H1 (cell line): ENCODE measurements around the gene BTBD10. TPM values are rescaled to one million over a fixed set of nuclear protein-coding genes. Genes with fewer than 3 reads are reported as not detected.

Source experiments
- CTCF ChIA-PET: fragments of 300-600 bp; sonication (Branson Sonifier 250); formaldehyde crosslinking; loops from one replicate; lab custom pipeline; 2021; ENCODE audit not compliant: partially characterized antibody; lab: Charles Lee
- POLR2A ChIA-PET: fragments of 300-600 bp; sonication (Branson Sonifier 250); formaldehyde crosslinking; loops from one replicate; lab custom pipeline; 2021; ENCODE audit warnings: inconsistent platforms; ENCODE audit not compliant: partially characterized antibody; lab: Charles Lee
- DNase-seq, 2 experiments: peaks; one replicate each; pipeline versions ENCODE4 v3.0.0 to v3.0.0-alpha.2; 2010 to 2022; ENCODE audit warnings: low spot score in 2 of 2, low read depth in 1 of 2, mixed read lengths in 1 of 2
- FAIRE-seq: peaks from 2 replicates; lab custom pipeline; 2011; peaks lifted over from hg19 to GRCh38; lab: Jason Lieb, UNC
- H2AFZ ChIP-seq: 2 replicates; pipeline ENCODE4 v1.8.1; 2012; ENCODE audit warnings: low read length, inconsistent platforms
- H2AK5ac ChIP-seq: 2 replicates; pipeline ENCODE4 v1.6.1; 2013; ENCODE audit warnings: low read depth, low read length
- H2BK120ac ChIP-seq: replicated peaks from 2 replicates; pipeline ENCODE3; 2013; ENCODE audit warnings: low read depth, low read length, inconsistent platforms
- H2BK12ac ChIP-seq: 2 replicates; pipeline ENCODE4 v1.6.1; 2013; ENCODE audit warnings: low read depth, low read length
- H2BK15ac ChIP-seq: 2 replicates; pipeline ENCODE4 v1.6.1; 2013; ENCODE audit warnings: low read length
- H2BK20ac ChIP-seq: 2 replicates; pipeline ENCODE4 v1.6.1; 2013; ENCODE audit warnings: low read length
- H2BK5ac ChIP-seq: 2 replicates; pipeline ENCODE4 v1.6.1; 2013; ENCODE audit warnings: low read depth, low read length
- H3K14ac ChIP-seq: 2 replicates; pipeline ENCODE4 v1.6.1; 2013; ENCODE audit warnings: inconsistent platforms; ENCODE audit not compliant: insufficient read length
- H3K18ac ChIP-seq: 2 replicates; pipeline ENCODE4 v1.6.1; 2013; ENCODE audit warnings: low read length; ENCODE audit errors: extremely low read depth
- H3K23ac ChIP-seq: 2 replicates; pipeline ENCODE4 v1.6.1; 2013; ENCODE audit warnings: inconsistent platforms; ENCODE audit not compliant: insufficient read length
- H3K23me2 ChIP-seq: 2 replicates; pipeline ENCODE4 v1.6.1; 2013; ENCODE audit warnings: low read depth, low read length
- H3K27ac ChIP-seq: 2 replicates; pipeline ENCODE4 v1.6.1; 2011; ENCODE audit warnings: low read depth, low read length, inconsistent platforms
- H3K27me3 ChIP-seq, 4 experiments: replicated peaks in 1 of 4; 1 replicate in 1 of 4; 2 replicates in 3 of 4; pipeline versions ENCODE4 v1.6.1 to v1.8.1; 2011 to 2013; ENCODE audit warnings: low read length in 3 of 4, mild to moderate bottlenecking in 3 of 4, inconsistent platforms in 2 of 4, mixed read lengths in 2 of 4, moderate library complexity in 1 of 4; ENCODE audit not compliant: control insufficient read depth in 3 of 4, insufficient read depth in 3 of 4; ENCODE audit errors: extremely low read depth in 1 of 4
- H3K36me3 ChIP-seq, 4 experiments: 2 replicates each; pipeline versions ENCODE4 v1.6.1 to v1.8.1; 2011 to 2013; ENCODE audit warnings: mild to moderate bottlenecking in 4 of 4, low read length in 3 of 4, moderate library complexity in 2 of 4, control low read depth in 1 of 4, inconsistent platforms in 1 of 4; ENCODE audit not compliant: insufficient read depth in 4 of 4, control insufficient read depth in 2 of 4
- H3K4ac ChIP-seq: replicated peaks from 2 replicates; pipeline ENCODE3; 2013; ENCODE audit warnings: low read length, low read depth, mixed read lengths, inconsistent platforms; ENCODE audit not compliant: insufficient read length
- H3K4me1 ChIP-seq, 4 experiments: replicated peaks in 1 of 4; 1 replicate in 1 of 4; 2 replicates in 3 of 4; pipeline versions ENCODE4 v1.6.1 to v1.8.1; 2011 to 2013; ENCODE audit warnings: low read length in 3 of 4, inconsistent platforms in 2 of 4, mixed read lengths in 1 of 4; ENCODE audit not compliant: insufficient read depth in 4 of 4, control insufficient read depth in 3 of 4
- H3K4me2 ChIP-seq, 2 experiments: 2 replicates each; pipeline versions ENCODE4 v1.6.1 to v1.8.1; 2011 to 2013; ENCODE audit warnings: low read depth in 2 of 2, low read length in 2 of 2, control low read depth in 1 of 2, inconsistent platforms in 1 of 2, mild to moderate bottlenecking in 1 of 2; ENCODE audit not compliant: insufficient read depth in 1 of 2
- H3K4me3 ChIP-seq, 4 experiments: fragments of 200-600, 300-600 bp in 1 of 4; sonication (generic), shearing (Covaris generic), sonication (Bioruptor Twin) in 1 of 4; 2 replicates each; pipeline versions ENCODE4 v1.5.1 to v1.8.1; 2011 to 2016; ENCODE audit warnings: low read length in 4 of 4, low read depth in 3 of 4, control low read depth in 2 of 4, inconsistent platforms in 2 of 4, mild to moderate bottlenecking in 2 of 4, mixed read lengths in 1 of 4, moderate library complexity in 1 of 4; ENCODE audit not compliant: insufficient read depth in 2 of 4; ENCODE audit errors: extremely low read depth in 1 of 4
- H3K56ac ChIP-seq: replicated peaks from 2 replicates; pipeline ENCODE3; 2013; ENCODE audit warnings: low read depth, mild to moderate bottlenecking, mixed read lengths, low read length, inconsistent platforms; ENCODE audit not compliant: insufficient read length
- H3K79me1 ChIP-seq: 2 replicates; pipeline ENCODE4 v1.6.1; 2013; ENCODE audit warnings: low read depth, low read length, control low read depth
- H3K79me2 ChIP-seq, 2 experiments: 2 replicates each; pipeline versions ENCODE4 v1.6.1 to v1.8.1; 2012 to 2013; ENCODE audit warnings: low read length in 2 of 2, mild to moderate bottlenecking in 2 of 2, inconsistent platforms in 1 of 2; ENCODE audit not compliant: insufficient read depth in 2 of 2, control insufficient read depth in 1 of 2
- H3K9ac ChIP-seq, 4 experiments: replicated peaks in 1 of 4; 1 replicate in 1 of 4; 2 replicates in 3 of 4; pipeline versions ENCODE4 v1.6.1 to v1.8.1; 2011 to 2013; ENCODE audit warnings: low read depth in 3 of 4, low read length in 3 of 4, control low read depth in 2 of 4, mild to moderate bottlenecking in 2 of 4, moderate library complexity in 2 of 4, inconsistent platforms in 1 of 4; ENCODE audit errors: extremely low read depth in 1 of 4
- H3K9me3 ChIP-seq, 2 experiments: 2 replicates each; pipeline versions ENCODE4 v1.6.1 to v1.8.1; 2012 to 2013; ENCODE audit warnings: mild to moderate bottlenecking in 2 of 2, moderate library complexity in 2 of 2, control low read depth in 1 of 2, inconsistent platforms in 1 of 2, low read depth in 1 of 2, low read length in 1 of 2, mixed read lengths in 1 of 2; ENCODE audit not compliant: insufficient read depth in 2 of 2
- H4K20me1 ChIP-seq, 2 experiments: replicated peaks in 1 of 2; 2 replicates each; pipeline versions ENCODE3 to v1.8.1; 2011 to 2013; ENCODE audit warnings: inconsistent platforms in 2 of 2, low read length in 2 of 2, mild to moderate bottlenecking in 1 of 2; ENCODE audit not compliant: insufficient read depth in 2 of 2, control insufficient read depth in 1 of 2
- H4K5ac ChIP-seq: 2 replicates; pipeline ENCODE4 v1.6.1; 2013; ENCODE audit warnings: low read length, low read depth, mixed read lengths, inconsistent platforms; ENCODE audit not compliant: insufficient read length
- H4K8ac ChIP-seq: 2 replicates; pipeline ENCODE4 v1.8.0; 2013; ENCODE audit warnings: mild to moderate bottlenecking, moderate library complexity, low read length, inconsistent platforms; ENCODE audit not compliant: insufficient read depth; ENCODE audit errors: extremely low read depth
- H4K91ac ChIP-seq: replicated peaks from 2 replicates; pipeline ENCODE3; 2013; ENCODE audit warnings: low read length, mixed read lengths, inconsistent platforms; ENCODE audit not compliant: insufficient read length
- BRCA1 ChIP-seq: IDR thresholded peaks from 2 replicates; pipeline ENCODE4 v1.6.1; 2012; ENCODE audit warnings: low read depth, low read length, improper control_type of control experiment
- CBX8 ChIP-seq: fragments of 300-800, 300-1000 bp; sonication (generic); IDR thresholded peaks from 2 replicates; pipeline ENCODE4 v1.7.1; 2016; ENCODE audit warnings: low read depth, low read length, borderline replicate concordance
- E2F6 ChIP-seq: IDR thresholded peaks from 2 replicates; pipeline ENCODE4 v1.6.1; 2012; ENCODE audit warnings: inconsistent platforms
- HDAC6 ChIP-seq: IDR thresholded peaks from one replicate; pipeline ENCODE4 v1.7.1; 2012; ENCODE audit warnings: low read depth, mild to moderate bottlenecking, inconsistent platforms, low read length, moderate library complexity
- JUND ChIP-seq: IDR thresholded peaks from 2 replicates; pipeline ENCODE4 v1.6.1; 2011; ENCODE audit warnings: mild to moderate bottlenecking, improper control_type of control experiment, low read length
- PHF8 ChIP-seq: fragments of 200-600 bp; sonication (generic); conservative IDR thresholded peaks from 2 replicates; pipeline ENCODE4 v1.7.1; 2012; ENCODE audit warnings: low read depth, mild to moderate bottlenecking, inconsistent platforms, low read length, moderate library complexity
- RXRA ChIP-seq: IDR thresholded peaks from 2 replicates; pipeline ENCODE4 v1.6.1; 2011; ENCODE audit warnings: low read depth, mild to moderate bottlenecking, low read length, moderate library complexity; ENCODE audit not compliant: insufficient read depth
- SP4 ChIP-seq: IDR thresholded peaks from 2 replicates; pipeline ENCODE4 v1.6.1; 2012; ENCODE audit warnings: low read length, inconsistent platforms
- WGBS, 2 experiments: shearing (Covaris generic) in 1 of 2; methylation state at CpG; one replicate each; pipeline versions ENCODE4 v1.1.6 to v1.1.7; 2013 to 2015; ENCODE audit warnings: low lambda C conversion rate in 2 of 2, mixed read lengths in 2 of 2, inconsistent platforms in 1 of 2, low coverage in 1 of 2, missing lambda C conversion rate in 1 of 2; ENCODE audit not compliant: insufficient replicate concordance in 2 of 2, insufficient coverage in 1 of 2, insufficient read length in 1 of 2; ENCODE audit errors: extremely low coverage in 1 of 2, missing lambda C conversion rate in 1 of 2; 5-methylcytosine and 5-hydroxymethylcytosine counted together
- polyA plus RNA-seq, 7 experiments: library from polyadenylated mRNA; depleted of rRNA in 3 of 7; stranded (reverse) in 5 of 7; unstranded in 2 of 7; fragments of >200 nt in 5 of 7; fragments of 200-250 nt in 2 of 7; gene quantifications; 1 replicate in 5 of 7; 2 replicates in 1 of 7; 4 replicates in 1 of 7; pipeline versions ENCODE4 v1.2.1 to v1.2.3, GENCODE V29; 2011 to 2013; ENCODE audit warnings: missing spikeins in 2 of 7, mixed read lengths in 2 of 7
- total RNA-seq: library from RNA; stranded (reverse); fragmentation: NEBNext Ultra II Directional; extraction: Animal tissue kit (Norgen Biotek cat#: 25700); gene quantifications from 2 replicates; pipeline ENCODE4 v1.2.1, GENCODE V29; 2021

BTBD10 gene
- total and polyA plus RNA-seq, 2 of the 8 experiments (the other 6 are each of a cell fraction or from before 2014, with no cell fraction given), result 13.8 to 22.2 TPM

DNA sequence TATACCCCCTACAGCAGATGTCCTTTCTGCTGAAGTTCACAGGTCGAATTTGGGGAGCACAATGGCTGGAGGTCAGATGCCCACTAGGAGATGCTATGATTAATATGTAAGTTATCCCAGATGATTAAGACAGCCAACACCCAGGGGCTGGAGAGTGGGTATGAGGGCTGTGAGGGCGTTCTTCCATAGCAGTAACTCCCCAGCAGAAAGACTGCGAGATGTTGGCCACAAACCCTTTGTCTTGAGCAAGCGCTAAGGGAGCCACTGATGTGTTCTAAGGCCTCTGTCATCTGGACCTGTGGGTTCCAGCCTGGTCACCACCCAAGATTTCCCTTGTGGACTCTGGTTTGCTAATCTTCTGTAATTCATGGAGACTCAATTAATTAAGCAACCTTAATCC lies 107.8 kb downstream of the BTBD10 start:
- Histone ChIP-seq H4K8ac (no peak overlapping the region), H3K4me2 (no peak overlapping the region), H3K27me3 (no peaks in the 10 kb centered on the region), H4K5ac (no peak overlapping the region), H2BK20ac (no peak overlapping the region), H3K56ac (no peak overlapping the region), H3K4me1 (peaks cover 0 to 4% (median 0%) of the 10 kb centered on the region in 4 experiments; a peak in 2 of 7 replicates), H2BK15ac (no peak overlapping the region), H3K9ac (no peak overlapping the region), H3K23me2 (no peaks in the 10 kb centered on the region), H3K9me3 (no peaks in the 10 kb centered on the region), H2BK120ac (no peak overlapping the region), H2BK5ac (no peak overlapping the region), H3K4ac (no peak overlapping the region), H3K18ac (no peak overlapping the region), H3K36me3 (no peaks in the 10 kb centered on the region), H3K23ac (no peak overlapping the region), H4K20me1 (no peaks in the 10 kb centered on the region), H3K27ac (no peak overlapping the region), H3K4me3 (no peak overlapping the region), H2BK12ac (no peak overlapping the region), H2AK5ac (no peak overlapping the region), H2AFZ (no peak overlapping the region), H4K91ac (no peak overlapping the region), H3K79me1 (no peaks in the 10 kb centered on the region), H3K14ac (no peak overlapping the region), H3K79me2 (no peaks in the 10 kb centered on the region)
- WGBS, 2 experiments, result 87% methylated on average over 4 of the region's 4 CpGs; no CpG with 5 or more reads in 1 of the 2 experiments
- DNase-seq (no peak), FAIRE-seq (no peak)
- POLR2A ChIA-PET, result no interaction called here
- no peak for TF ChIP-seq E2F6
- no peak for TF ChIP-seq SP4
- TF ChIP-seq HDAC6, result no peak
- no peak for TF ChIP-seq JUND
- no peak for TF ChIP-seq BRCA1
- no peak for TF ChIP-seq RXRA
- no peak for TF ChIP-seq PHF8
- no peak for TF ChIP-seq CBX8
- CTCF ChIA-PET, result interaction anchor here (1.1 to 14.6 kb wide), 15 partner anchors 8 to 143 kb away, joined by 3 to 129 read pairs (median 6); no protein-coding TSS in a partner anchor
